ENCODE measurements around the gene COL8A2. TPM values are rescaled to one million over a fixed set of nuclear protein-coding genes. Genes with fewer than 3 reads are reported as not detected.

Gene COL8A2
- polyA plus RNA-seq, 3 donors = 0.90 to 3.0 (median 1.6) TPM

- no peaks in the 10 kb centered on the region for H3K27me3 ChIP-seq (ENCODE audit: control insufficient read depth in 2 of 2, insufficient read depth in 2 of 2, low read length in 2 of 2)
- H3K4me1 Mint-ChIP-seq = peaks cover 20% of the 10 kb centered on the region
- H3K9me3 ChIP-seq (replicated peaks in 1 of 2; ENCODE audit: control insufficient read depth in 1 of 2, insufficient read depth in 1 of 2, low read length in 2 of 2) = no peaks in the 10 kb centered on the region
- H3K9ac ChIP-seq (ENCODE audit: insufficient read depth, low read length, poor library complexity, severe bottlenecking) = no peak overlapping the region
- 90% methylated on average over 4 of the region's 12 CpGs for WGBS (ENCODE audit: insufficient coverage)
- intact Hi-C loops (cut with micrococcal nuclease) = no loop called here
- peaks cover 100% of the 10 kb centered on the region for H4K20me1 ChIP-seq (ENCODE audit: insufficient read depth, low read length)
- peaks cover 63 to 80% of the 10 kb centered on the region in 2 donors for H3K36me3 ChIP-seq (replicated peaks in 1 of 2; ENCODE audit: control insufficient read depth in 1 of 2, insufficient read depth in 2 of 2, low read length in 2 of 2)
- no peak for TF ChIP-seq CTCF (IDR thresholded peaks at IDR 0.05)
- peak overlapping the region in 1 of 2 donors; percentile 44 for H3K27ac ChIP-seq (ENCODE audit: low read depth in 1 of 2, low read length in 2 of 2)
- H3K79me2 ChIP-seq (ENCODE audit: insufficient read depth, low read length) = peaks cover 78% of the 10 kb centered on the region
- H3K4me1 ChIP-seq (ENCODE audit: control insufficient read depth in 1 of 2, insufficient read depth in 2 of 2, low read length in 2 of 2) = peaks cover 0 to 4% of the 10 kb centered on the region in 2 donors
- no peak overlapping the region for H2AFZ ChIP-seq (ENCODE audit: insufficient read depth, low read depth, low read length, poor library complexity, severe bottlenecking)
- peaks cover 71 to 90% of the 10 kb centered on the region in 2 donors for H3K36me3 Mint-ChIP-seq
- peak overlapping the region in 4 of 7 donors; percentile 16 to 61 (median 30) for H3K27ac Mint-ChIP-seq
- peaks cover 0 to 5% (median 3%) of the 10 kb centered on the region in 3 donors for H3K27me3 Mint-ChIP-seq (ENCODE audit: low read depth in 3 of 3)
- DNase-seq = no peak
- H3K9me3 Mint-ChIP-seq = no peaks in the 10 kb centered on the region
- H3K4me3 Mint-ChIP-seq = no peak overlapping the region
- H3K4me2 ChIP-seq (replicated peaks; ENCODE audit: extremely low read depth, low read length, poor library complexity, severe bottlenecking) = no peak overlapping the region
- H3K4me3 ChIP-seq (replicated peaks in 1 of 3; ENCODE audit: low read depth in 2 of 3, low read length in 3 of 3) = no peak overlapping the region
Measured at GRCh38 chr1:36170643-36171412, 45.8 kb upstream of the COL8A2 start.

DNA sequence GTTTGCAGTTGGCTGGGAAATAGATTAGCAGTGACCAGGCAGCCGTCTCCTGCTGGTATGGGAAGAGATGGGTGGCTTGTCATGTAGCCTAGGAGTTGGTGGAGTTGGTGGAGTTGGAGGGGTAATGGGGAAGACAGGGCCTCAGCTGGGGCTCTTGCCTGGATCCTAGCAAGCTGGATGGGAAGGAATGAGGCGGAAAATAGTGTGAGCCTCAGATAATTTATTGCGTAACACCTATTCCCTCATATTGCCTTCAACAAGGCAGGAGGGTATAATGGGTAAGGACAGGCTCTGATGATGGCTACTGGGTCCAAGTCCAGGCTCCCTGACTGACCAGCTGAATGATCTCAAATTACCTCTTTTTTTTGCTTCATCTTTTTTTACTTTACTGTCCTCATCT lies 43.5 kb upstream of the COL8A2 start:
- H3K36me3 Mint-ChIP-seq = peaks cover 59 to 78% of the 10 kb centered on the region in 2 donors
- Histone ChIP-seq H3K4me2 (replicated peaks; ENCODE audit: extremely low read depth, low read length, poor library complexity, severe bottlenecking) (no peak overlapping the region), H3K9me3 (replicated peaks in 1 of 2; ENCODE audit: control insufficient read depth in 1 of 2, insufficient read depth in 1 of 2, low read length in 2 of 2) (no peaks in the 10 kb centered on the region), H3K9ac (ENCODE audit: insufficient read depth, low read length, poor library complexity, severe bottlenecking) (no peak overlapping the region), H3K79me2 (ENCODE audit: insufficient read depth, low read length) (peaks cover 96% of the 10 kb centered on the region), H4K20me1 (ENCODE audit: insufficient read depth, low read length) (peaks cover 100% of the 10 kb centered on the region), H3K27me3 (ENCODE audit: control insufficient read depth in 2 of 2, insufficient read depth in 2 of 2, low read length in 2 of 2) (no peaks in the 10 kb centered on the region), H3K27ac (ENCODE audit: low read depth in 1 of 2, low read length in 2 of 2) (peak overlapping the region in 1 of 2 donors; percentile 37), H3K36me3 (replicated peaks in 1 of 2; ENCODE audit: control insufficient read depth in 1 of 2, insufficient read depth in 2 of 2, low read length in 2 of 2) (peaks cover 42 to 57% of the 10 kb centered on the region in 2 donors), H3K4me1 (ENCODE audit: control insufficient read depth in 1 of 2, insufficient read depth in 2 of 2, low read length in 2 of 2) (peaks cover 0 to 5% of the 10 kb centered on the region in 2 donors), H3K4me3 (replicated peaks in 1 of 3; ENCODE audit: low read depth in 2 of 3, low read length in 3 of 3) (no peak overlapping the region), H2AFZ (ENCODE audit: insufficient read depth, low read depth, low read length, poor library complexity, severe bottlenecking) (no peak overlapping the region)
- peak overlapping the region in 6 of 7 donors; percentile 37 to 86 (median 66) for H3K27ac Mint-ChIP-seq
- peaks cover 0 to 3% (median 2%) of the 10 kb centered on the region in 3 donors for H3K27me3 Mint-ChIP-seq (ENCODE audit: low read depth in 3 of 3)
- intact Hi-C loops (cut with micrococcal nuclease) = no loop called here
- peaks cover 31% of the 10 kb centered on the region for H3K4me1 Mint-ChIP-seq
- peaks cover 0 to 3% (median 0%) of the 10 kb centered on the region in 7 donors for H3K9me3 Mint-ChIP-seq
- no peak for DNase-seq
- TF ChIP-seq CTCF (IDR thresholded peaks at IDR 0.05) = no peak
- no peak overlapping the region for H3K4me3 Mint-ChIP-seq
- WGBS (ENCODE audit: insufficient coverage) = 86% methylated on average over 1 of the region's 3 CpGs

Measured in CD14-positive monocyte (primary cell).